KMS-11 (cell line): ENCODE results near the gene CSNK1A1.
"Not testable (repeated sequence)": the region's sequence is repeated elsewhere in the genome, so short reads cannot be mapped to it uniquely, and the experiment has no call there.

Experiments
- H2AFZ ChIP-seq: fragments of 200-600 bp; sonication (generic); 2 replicates; pipeline ENCODE4 v1.6.1; 2016; ENCODE audit warnings: antibody characterized with exemption, mixed run types, low read depth
- H3K27ac ChIP-seq: fragments of 200-600 bp; sonication (generic); 2 replicates; pipeline ENCODE4 v1.6.1; 2016; ENCODE audit warnings: mild to moderate bottlenecking, mixed run types
- H3K27me3 ChIP-seq: fragments of 200-600 bp; sonication (generic); 2 replicates; pipeline ENCODE4 v1.6.1; 2017; ENCODE audit warnings: mild to moderate bottlenecking, low read depth, mixed run types, moderate library complexity; ENCODE audit not compliant: insufficient read depth
- H3K36me3 ChIP-seq: fragments of 200-600 bp; sonication (generic); 2 replicates; pipeline ENCODE4 v1.6.1; 2017; ENCODE audit warnings: mild to moderate bottlenecking, mixed run types; ENCODE audit not compliant: insufficient read depth
- H3K4me1 ChIP-seq: fragments of 200-600 bp; sonication (generic); 2 replicates; pipeline ENCODE4 v1.6.1; 2016; ENCODE audit warnings: mild to moderate bottlenecking, low read depth, mixed run types; ENCODE audit not compliant: poor library complexity, severe bottlenecking
- H3K4me2 ChIP-seq: fragments of 200-600 bp; sonication (generic); 2 replicates; pipeline ENCODE4 v1.7.0; 2016; ENCODE audit warnings: mild to moderate bottlenecking, mixed run types
- H3K4me3 ChIP-seq: fragments of 200-600 bp; sonication (generic); IDR thresholded peaks from 2 replicates; pipeline ENCODE4 v1.6.1; 2017; ENCODE audit warnings: low read depth, low read length, mixed read lengths; ENCODE audit not compliant: insufficient read depth
- H3K79me2 ChIP-seq: fragments of 200-600 bp; sonication (generic); 2 replicates; pipeline ENCODE4 v1.6.1; 2016; ENCODE audit warnings: low read depth, mixed run types; ENCODE audit not compliant: insufficient read depth
- H3K9ac ChIP-seq: fragments of 200-600 bp; sonication (generic); 2 replicates; pipeline ENCODE4 v1.6.1; 2016; ENCODE audit warnings: mild to moderate bottlenecking, mixed run types
- H4K20me1 ChIP-seq: fragments of 200-600 bp; sonication (generic); 2 replicates; pipeline ENCODE4 v1.6.1; 2016; ENCODE audit warnings: mild to moderate bottlenecking, mixed run types; ENCODE audit not compliant: insufficient read depth
- TF ChIP-seq, protein P1 (sequence below): fragments of 200-600 bp; sonication (generic); conservative IDR thresholded peaks from 2 replicates; pipeline ENCODE4 v1.6.1; 2017; ENCODE audit warnings: low read depth, mild to moderate bottlenecking, antibody characterized with exemption, low read length, moderate library complexity, mixed read lengths

Gene CSNK1A1

DNA sequence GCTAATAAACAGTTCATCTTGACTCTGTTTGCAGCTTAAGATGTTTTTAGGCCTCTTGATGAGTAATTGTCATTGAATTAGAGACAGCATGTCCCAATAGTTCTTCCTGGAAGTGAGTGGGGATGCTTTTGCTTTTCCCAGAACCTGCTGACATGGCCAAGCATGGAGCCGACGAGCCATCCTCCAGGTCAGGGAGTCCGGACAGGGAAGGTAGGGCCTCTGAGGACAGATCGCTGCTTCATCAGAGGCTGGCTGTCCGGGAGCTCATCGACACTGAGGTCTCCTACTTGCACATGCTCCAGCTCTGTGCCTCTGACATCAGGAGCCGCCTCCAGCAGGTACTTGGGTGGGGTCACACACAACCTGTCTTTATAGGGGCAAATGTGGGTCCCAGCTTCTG lies 46.4 kb upstream of the CSNK1A1 start:
- Histone ChIP-seq H3K27me3 (no peaks in the 10 kb centered on the region), H3K4me3 (no peak overlapping the region), H2AFZ (no peak overlapping the region), H3K27ac (no peak overlapping the region), H3K9ac (no peak overlapping the region), H3K36me3 (no peaks in the 10 kb centered on the region), H3K4me2 (no peak overlapping the region), H3K79me2 (no peaks in the 10 kb centered on the region), H4K20me1 (no peaks in the 10 kb centered on the region), H3K4me1 (no peaks in the 10 kb centered on the region)
- TF ChIP-seq, protein P1, sequence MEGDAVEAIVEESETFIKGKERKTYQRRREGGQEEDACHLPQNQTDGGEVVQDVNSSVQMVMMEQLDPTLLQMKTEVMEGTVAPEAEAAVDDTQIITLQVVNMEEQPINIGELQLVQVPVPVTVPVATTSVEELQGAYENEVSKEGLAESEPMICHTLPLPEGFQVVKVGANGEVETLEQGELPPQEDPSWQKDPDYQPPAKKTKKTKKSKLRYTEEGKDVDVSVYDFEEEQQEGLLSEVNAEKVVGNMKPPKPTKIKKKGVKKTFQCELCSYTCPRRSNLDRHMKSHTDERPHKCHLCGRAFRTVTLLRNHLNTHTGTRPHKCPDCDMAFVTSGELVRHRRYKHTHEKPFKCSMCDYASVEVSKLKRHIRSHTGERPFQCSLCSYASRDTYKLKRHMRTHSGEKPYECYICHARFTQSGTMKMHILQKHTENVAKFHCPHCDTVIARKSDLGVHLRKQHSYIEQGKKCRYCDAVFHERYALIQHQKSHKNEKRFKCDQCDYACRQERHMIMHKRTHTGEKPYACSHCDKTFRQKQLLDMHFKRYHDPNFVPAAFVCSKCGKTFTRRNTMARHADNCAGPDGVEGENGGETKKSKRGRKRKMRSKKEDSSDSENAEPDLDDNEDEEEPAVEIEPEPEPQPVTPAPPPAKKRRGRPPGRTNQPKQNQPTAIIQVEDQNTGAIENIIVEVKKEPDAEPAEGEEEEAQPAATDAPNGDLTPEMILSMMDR = no peak

DNA sequence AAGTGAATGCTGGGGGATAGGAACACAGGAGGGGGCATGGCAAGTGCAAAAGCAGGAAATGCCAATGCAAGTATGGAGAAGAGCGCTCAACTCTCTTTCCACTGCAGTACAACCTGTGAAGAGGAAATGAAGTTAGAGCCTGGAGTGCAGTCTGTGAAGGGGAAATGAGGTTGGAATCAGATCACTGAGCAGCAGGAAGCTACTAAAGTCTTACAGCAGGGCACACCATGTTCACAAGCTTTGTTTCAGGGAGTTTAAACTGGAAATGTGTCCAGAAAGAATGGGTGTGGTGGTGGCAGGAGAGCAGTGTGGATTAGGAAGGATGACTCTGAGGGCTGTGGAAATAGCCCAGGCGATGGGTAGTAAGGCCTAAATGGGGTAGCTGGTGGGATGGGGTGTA lies 45.5 kb upstream of the CSNK1A1 start:
- Histone ChIP-seq H3K4me1 (no peaks in the 10 kb centered on the region), H3K79me2 (no peaks in the 10 kb centered on the region), H3K27ac (no peak overlapping the region), H2AFZ (no peak overlapping the region), H3K36me3 (no peaks in the 10 kb centered on the region), H3K4me2 (no peak overlapping the region), H3K27me3 (no peaks in the 10 kb centered on the region), H4K20me1 (no peaks in the 10 kb centered on the region), H3K9ac (no peak overlapping the region), H3K4me3 (no peak overlapping the region)
- TF ChIP-seq, protein P1 = no peak

DNA sequence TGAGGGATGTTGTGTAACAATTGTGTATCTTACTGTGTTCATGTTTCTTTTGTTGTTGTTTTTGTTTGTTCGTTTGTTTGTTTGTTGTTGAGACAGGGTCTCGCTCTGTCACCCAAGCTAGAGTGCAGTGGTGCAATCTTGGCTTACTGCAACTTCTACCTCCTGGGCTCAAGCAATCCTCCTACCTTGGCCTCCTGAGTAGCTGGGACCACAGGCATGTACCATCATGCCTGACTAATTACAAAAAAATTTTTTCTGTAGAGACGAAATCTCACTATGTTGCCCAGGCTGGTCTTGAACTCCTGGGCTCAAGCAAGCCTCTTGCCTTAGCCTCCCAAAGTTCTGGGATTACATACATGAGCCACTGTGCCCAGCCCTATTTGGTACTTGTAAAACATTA lies 43.9 kb upstream of the CSNK1A1 start:
- not testable (repeated sequence) for H3K4me3 ChIP-seq, H2AFZ ChIP-seq, H3K27ac ChIP-seq, H4K20me1 ChIP-seq, H3K36me3 ChIP-seq, H3K27me3 ChIP-seq, H3K9ac ChIP-seq, H3K4me2 ChIP-seq, H3K4me1 ChIP-seq, H3K79me2 ChIP-seq

DNA sequence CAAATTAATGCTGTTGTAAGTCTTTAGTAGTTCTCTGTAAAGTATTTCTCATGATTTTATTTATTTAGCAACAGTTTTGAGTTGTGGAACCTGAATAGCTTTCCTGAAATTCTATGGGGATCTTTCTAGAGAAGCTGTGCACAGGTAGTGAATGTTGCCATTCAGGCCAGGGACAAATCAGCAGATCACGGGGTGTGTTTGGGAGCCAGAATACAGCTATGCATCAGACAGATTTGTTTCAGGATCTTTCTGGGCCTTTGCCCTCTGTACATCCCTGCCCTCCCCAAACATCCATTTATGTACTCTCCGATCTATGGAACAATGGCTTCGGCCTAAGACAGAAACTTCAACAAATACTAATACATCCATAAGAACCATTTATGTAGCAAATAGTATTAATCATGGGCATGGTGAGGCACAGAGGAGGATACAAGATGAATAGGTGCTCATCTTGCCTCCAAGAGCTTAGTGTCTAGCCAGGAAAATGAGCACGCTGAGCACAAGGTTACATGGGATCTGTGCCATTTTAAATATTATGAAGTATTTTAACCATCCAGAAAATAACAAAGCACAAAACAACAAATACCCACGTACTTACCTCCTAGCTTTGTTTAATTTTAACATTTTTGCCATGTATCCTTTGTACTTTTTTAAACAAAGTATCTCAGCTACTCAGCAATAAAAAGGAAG lies 43.1 kb upstream of the CSNK1A1 start:
- no peak overlapping the region for H3K4me3 ChIP-seq
- TF ChIP-seq, protein P1 = no peak
- H3K27ac ChIP-seq = no peak overlapping the region
- no peak overlapping the region for H3K9ac ChIP-seq
- H3K4me1 ChIP-seq = no peaks in the 10 kb centered on the region
- no peaks in the 10 kb centered on the region for H4K20me1 ChIP-seq
- no peaks in the 10 kb centered on the region for H3K27me3 ChIP-seq
- no peak overlapping the region for H2AFZ ChIP-seq
- H3K4me2 ChIP-seq = no peak overlapping the region
- no peaks in the 10 kb centered on the region for H3K79me2 ChIP-seq
- H3K36me3 ChIP-seq = no peaks in the 10 kb centered on the region

DNA sequence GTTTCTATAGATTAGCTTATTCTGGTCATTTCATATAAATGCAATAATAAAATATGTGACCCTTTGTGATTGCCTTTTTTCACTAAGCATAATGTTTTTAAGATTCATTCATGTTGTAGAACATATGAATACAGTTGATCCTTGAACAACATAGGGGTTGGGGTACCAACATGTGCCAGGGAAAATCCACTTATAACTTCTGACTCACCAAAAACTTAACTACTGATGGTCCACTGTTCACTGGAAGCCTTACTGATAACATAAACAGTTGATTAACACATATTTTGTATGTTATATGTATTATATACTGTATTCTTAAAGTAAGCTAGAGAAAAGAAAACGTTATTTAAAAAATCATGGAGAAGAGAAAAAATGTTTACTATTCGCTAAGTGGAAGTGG lies 42.1 kb upstream of the CSNK1A1 start:
- no peaks in the 10 kb centered on the region for H3K4me1 ChIP-seq
- H3K9ac ChIP-seq = no peak overlapping the region
- no peaks in the 10 kb centered on the region for H3K79me2 ChIP-seq
- no peak overlapping the region for H3K4me2 ChIP-seq
- H4K20me1 ChIP-seq = no peaks in the 10 kb centered on the region
- H3K27ac ChIP-seq = no peak overlapping the region
- no peaks in the 10 kb centered on the region for H3K27me3 ChIP-seq
- TF ChIP-seq, protein P1 = no peak
- no peak overlapping the region for H3K4me3 ChIP-seq
- H2AFZ ChIP-seq = no peak overlapping the region
- H3K36me3 ChIP-seq = no peaks in the 10 kb centered on the region
